ENCODE results near the gene JMJD8. TPM values are rescaled to one million over a fixed set of nuclear protein-coding genes. Genes with fewer than 3 reads are reported as not detected.

Gene JMJD8
- total and polyA plus RNA-seq, 5 experiments from 2014 or later: 31.7 to 62.8 (median 41.2) TPM

GRCh38 chr16:720990-721764 is 37.0 kb upstream of the JMJD8 start, which contains the start of gene ANTKMT:
Gene ANTKMT (plus strand): TSS chr16:721146. CDS start chr16:721275, 129 bp downstream.
- peak within 1 kb of the TSS; percentile 79 to 95 (median 87) for H3K4me3 Mint-ChIP-seq
- no peaks in the 10 kb centered on the region for H3K27me3 Mint-ChIP-seq
- peaks cover 25 to 51% (median 38%) of the 10 kb centered on the region in 4 donors for H3K4me1 Mint-ChIP-seq
- peak; percentile 71 for ATAC-seq
- no peaks in the 10 kb centered on the region for H3K36me3 Mint-ChIP-seq
- H3K9me3 Mint-ChIP-seq: no peaks in the 10 kb centered on the region
- H3K27ac Mint-ChIP-seq: peak within 1 kb of the TSS; percentile 69 to 96 (median 91)
- POLR2A ChIA-PET: interaction anchor here (0.8 to 21.0 kb wide), 14 partner anchors 9 to 321 kb away, joined by 3 to 411 read pairs (median 4); partner anchors contain the start of genes CCDC78, CHTF18, CIAO3 and HAGHL
- DNase-seq: peak; percentile 66 to 83 (median 78)

DNA sequence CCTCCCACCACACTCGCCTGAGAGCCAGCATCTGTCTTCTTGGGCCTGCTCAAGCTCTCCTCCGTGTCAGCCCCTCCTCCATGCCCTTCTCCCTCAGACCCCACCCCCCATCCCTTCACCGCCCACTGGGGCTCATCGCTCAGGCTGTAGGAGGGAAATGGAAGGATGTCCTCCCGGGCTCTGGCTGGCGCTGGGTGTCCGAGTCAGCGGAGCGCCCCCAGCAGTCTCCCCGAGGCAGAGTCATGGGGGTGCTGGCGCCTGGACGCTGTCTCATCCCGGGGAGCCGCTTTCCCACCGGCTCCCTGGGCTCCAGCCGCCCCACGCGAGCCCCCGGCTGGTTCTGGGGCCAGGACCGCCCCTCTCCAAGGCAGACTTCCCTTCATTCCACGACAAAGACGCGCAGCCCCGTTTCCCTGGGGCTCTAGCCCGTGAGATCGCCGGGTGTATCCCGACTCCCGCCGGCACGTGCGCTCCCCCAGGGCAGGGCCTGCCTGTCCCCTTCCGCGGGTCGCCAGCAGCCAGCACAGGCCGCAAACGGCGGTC is 36.4 kb upstream of the JMJD8 start:
- ATAC-seq (peak; percentile 19 to 27), DNase-seq (peak in 5 of 10 donors; percentile 33 to 47 (median 41))
- peak overlapping the region; percentile 79 to 95 (median 87) for H3K4me3 Mint-ChIP-seq
- no peaks in the 10 kb centered on the region for H3K9me3 Mint-ChIP-seq
- peaks cover 21 to 52% (median 41%) of the 10 kb centered on the region in 4 donors for H3K4me1 Mint-ChIP-seq
- POLR2A ChIA-PET: interaction anchor here (0.7 to 21.0 kb wide), 16 partner anchors 8 to 320 kb away, joined by 3 to 411 read pairs (median 4); partner anchors contain the start of genes CCDC78, CHTF18, CIAO3 and HAGHL
- peak overlapping the region; percentile 63 to 96 (median 88) for H3K27ac Mint-ChIP-seq
- H3K27me3 Mint-ChIP-seq: no peaks in the 10 kb centered on the region
- no peaks in the 10 kb centered on the region for H3K36me3 Mint-ChIP-seq

GRCh38 chr16:719815-720446 is 35.8 kb upstream of the JMJD8 start:
- Mint-ChIP-seq H3K27me3 (no peaks in the 10 kb centered on the region), H3K36me3 (no peaks in the 10 kb centered on the region), H3K4me1 (peaks cover 21 to 48% (median 41%) of the 10 kb centered on the region in 4 donors), H3K9me3 (no peaks in the 10 kb centered on the region), H3K27ac (peak overlapping the region; percentile 63 to 96 (median 88)), H3K4me3 (peak overlapping the region; percentile 79 to 95 (median 87))
- ATAC-seq (peak; percentile 4 to 5), DNase-seq (peak in 2 of 10 donors; percentile 53 to 55)
- POLR2A ChIA-PET: interaction anchor here (0.5 to 21.0 kb wide), 13 partner anchors 15 to 319 kb away, joined by 3 to 411 read pairs (median 3); partner anchors contain the start of genes CCDC78, CHTF18, CIAO3 and HAGHL

GRCh38 chr16:718922-719321 is 34.8 kb upstream of the JMJD8 start:
- Mint-ChIP-seq H3K4me1 (peaks cover 21 to 53% (median 44%) of the 10 kb centered on the region in 4 donors), H3K4me3 (peak overlapping the region; percentile 61 to 95 (median 84)), H3K36me3 (no peaks in the 10 kb centered on the region), H3K27ac (peak overlapping the region; percentile 32 to 90 (median 78)), H3K9me3 (no peaks in the 10 kb centered on the region), H3K27me3 (no peaks in the 10 kb centered on the region)
- POLR2A ChIA-PET: interaction anchor here (1.2 to 21.0 kb wide), 3 partner anchors 16 to 69 kb away, joined by 3 to 411 read pairs (median 21); partner anchors contain the start of genes CCDC78, CHTF18, CIAO3 and HAGHL
- DNase-seq (no peak), ATAC-seq (no peak)

DNA sequence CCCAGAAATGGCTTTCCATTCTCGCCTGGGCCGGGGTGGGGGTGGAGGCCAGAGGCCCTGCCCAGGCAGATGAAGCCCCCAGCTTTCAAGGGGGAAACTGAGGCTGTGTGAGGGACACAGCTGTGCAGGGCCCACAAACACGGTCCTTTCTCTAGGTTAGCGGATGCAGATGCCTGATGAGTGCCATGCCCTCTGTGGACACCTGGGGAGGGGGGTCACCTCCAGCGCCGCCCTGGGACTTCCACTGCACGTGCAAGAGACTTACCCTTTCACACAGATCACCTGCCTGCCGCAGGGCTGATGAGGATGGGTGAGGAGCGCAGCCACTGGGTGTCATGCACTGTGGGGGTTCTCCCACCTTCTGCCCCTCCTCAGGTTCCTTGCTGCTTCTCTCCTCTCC is 34.3 kb upstream of the JMJD8 start:
- POLR2A ChIA-PET: interaction anchor here (4.1 to 21.0 kb wide), 2 partner anchors 16 to 69 kb away, joined by 21 to 411 read pairs; partner anchors contain the start of genes CCDC78, CHTF18, CIAO3 and HAGHL
- no peak for ATAC-seq
- peak overlapping the region in 3 of 10 donors; percentile 80 to 95 (median 91) for H3K4me3 Mint-ChIP-seq
- peaks cover 19 to 50% (median 44%) of the 10 kb centered on the region in 4 donors for H3K4me1 Mint-ChIP-seq
- H3K27me3 Mint-ChIP-seq: no peaks in the 10 kb centered on the region
- H3K9me3 Mint-ChIP-seq: no peaks in the 10 kb centered on the region
- peak overlapping the region in 3 of 10 donors; percentile 40 to 83 (median 51) for H3K27ac Mint-ChIP-seq
- no peaks in the 10 kb centered on the region for H3K36me3 Mint-ChIP-seq
- DNase-seq: no peak

DNA sequence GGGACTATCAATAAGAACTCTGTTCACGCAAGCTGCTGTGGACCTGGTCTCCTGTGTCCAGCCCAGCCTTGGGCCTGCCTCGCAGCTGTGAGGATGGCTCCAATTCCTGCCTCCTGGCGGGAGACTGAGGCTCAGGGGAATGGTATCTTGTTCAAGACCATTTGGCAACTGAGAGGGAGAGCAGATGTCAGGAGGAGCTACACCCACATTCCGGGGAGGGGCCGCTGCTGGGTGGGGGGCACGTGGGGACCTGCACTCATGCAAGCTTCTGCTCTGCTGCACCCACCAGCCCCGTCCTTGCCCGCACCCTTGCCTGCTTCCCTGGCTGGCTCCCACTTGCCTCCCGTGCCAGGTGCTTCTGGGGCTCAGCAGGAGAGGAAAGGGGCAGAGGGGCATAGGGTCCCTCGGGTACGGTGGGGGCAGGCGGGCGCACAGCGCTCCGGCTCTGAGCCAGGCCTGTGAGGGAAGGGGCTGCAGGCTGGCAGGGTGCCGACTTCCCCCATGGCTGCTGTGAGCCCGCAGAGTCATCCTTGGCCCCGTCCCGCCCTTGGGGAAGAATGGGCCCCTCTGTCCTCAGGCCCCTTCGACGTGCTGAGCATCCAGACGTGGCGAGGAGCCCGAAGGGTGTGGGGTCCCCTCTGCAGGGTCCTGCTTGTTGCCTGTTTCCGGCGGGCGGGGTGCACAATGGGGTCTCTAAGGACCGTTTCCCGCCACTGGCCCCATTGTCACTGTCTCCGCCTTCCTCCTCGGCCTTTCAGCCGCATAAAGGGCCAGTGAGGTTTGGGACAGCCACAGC is 33.5 kb upstream of the JMJD8 start:
- Mint-ChIP-seq H3K9me3 (no peaks in the 10 kb centered on the region), H3K4me3 (peak overlapping the region in 1 of 10 donors; percentile 32), H3K36me3 (no peaks in the 10 kb centered on the region), H3K27me3 (peaks cover 0 to 2% (median 0%) of the 10 kb centered on the region in 5 donors), H3K27ac (peak overlapping the region in 1 of 10 donors; percentile 62), H3K4me1 (peaks cover 15 to 47% (median 40%) of the 10 kb centered on the region in 4 donors)
- POLR2A ChIA-PET: interaction anchor here (1.9 to 21.0 kb wide), 4 partner anchors 17 to 68 kb away, joined by 4 to 411 read pairs (median 11); partner anchors contain the start of genes CCDC78, CIAO3, HAGHL and JMJD8
- DNase-seq: no peak
- no peak for ATAC-seq

GRCh38 chr16:716768-717325 is 32.7 kb upstream of the JMJD8 start:
- Mint-ChIP-seq H3K9me3 (no peaks in the 10 kb centered on the region), H3K4me1 (peaks cover 13 to 41% (median 34%) of the 10 kb centered on the region in 4 donors), H3K27me3 (peaks cover 0 to 3% (median 0%) of the 10 kb centered on the region in 5 donors), H3K4me3 (peak overlapping the region in 6 of 10 donors; percentile 42 to 72 (median 56)), H3K36me3 (no peaks in the 10 kb centered on the region), H3K27ac (no peak overlapping the region)
- DNase-seq: no peak
- no peak for ATAC-seq
- POLR2A ChIA-PET: interaction anchor here (0.9 to 21.0 kb wide), 6 partner anchors 10 to 68 kb away, joined by 3 to 411 read pairs (median 6); partner anchors contain the start of genes CCDC78, CIAO3, HAGHL and JMJD8

DNA sequence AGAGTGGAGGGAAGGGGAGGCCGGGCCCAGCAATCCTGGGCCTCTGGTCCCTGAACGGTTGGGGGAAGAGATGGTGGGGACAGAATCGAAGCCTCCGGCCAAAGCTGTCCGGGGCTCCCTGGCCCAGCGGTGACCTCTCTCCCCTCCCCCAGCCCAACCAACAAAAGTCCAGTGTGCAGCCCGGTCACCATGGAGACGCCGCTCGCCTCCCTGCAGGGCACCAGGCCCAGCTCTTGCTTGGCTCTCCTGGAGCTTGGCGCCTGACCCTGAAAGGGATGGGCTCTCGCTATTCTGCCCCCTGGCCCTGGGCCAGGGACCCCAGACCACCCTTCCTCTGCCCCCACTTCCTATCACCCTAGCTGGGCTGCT is 32.0 kb upstream of the JMJD8 start:
- no peak for DNase-seq
- H3K4me3 Mint-ChIP-seq: peak overlapping the region; percentile 39 to 83 (median 68)
- H3K9me3 Mint-ChIP-seq: no peaks in the 10 kb centered on the region
- peaks cover 13 to 41% (median 33%) of the 10 kb centered on the region in 4 donors for H3K4me1 Mint-ChIP-seq
- POLR2A ChIA-PET: interaction anchor here (0.6 to 21.0 kb wide), 12 partner anchors 9 to 92 kb away, joined by 3 to 411 read pairs (median 4); partner anchors contain the start of genes CCDC78, CHTF18, CIAO3 and HAGHL
- H3K36me3 Mint-ChIP-seq: no peaks in the 10 kb centered on the region
- no peak for ATAC-seq
- peaks cover 0 to 3% (median 0%) of the 10 kb centered on the region in 5 donors for H3K27me3 Mint-ChIP-seq
- peak overlapping the region in 1 of 10 donors; percentile 20 for H3K27ac Mint-ChIP-seq

- peaks cover 13 to 41% (median 33%) of the 10 kb centered on the region in 4 donors for H3K4me1 Mint-ChIP-seq
Observed at GRCh38 chr16:715477-716199, 31.5 kb upstream of the JMJD8 start.

More at GRCh38 chr16:715477-716199, 31.5 kb upstream of the JMJD8 start:
- Mint-ChIP-seq H3K27me3 (peaks cover 0 to 7% (median 0%) of the 10 kb centered on the region in 5 donors), H3K36me3 (no peaks in the 10 kb centered on the region), H3K9me3 (no peaks in the 10 kb centered on the region), H3K4me3 (peak overlapping the region; percentile 50 to 83 (median 66)), H3K27ac (peak overlapping the region in 2 of 10 donors; percentile 20 to 52)
- DNase-seq: no peak
- POLR2A ChIA-PET: interaction anchor here (0.6 to 21.0 kb wide), 13 partner anchors 8 to 93 kb away, joined by 3 to 411 read pairs (median 4); partner anchors contain the start of genes CCDC78, CHTF18, CIAO3 and HAGHL
- ATAC-seq: peak; percentile 9 to 33

Data from naive thymus-derived CD8-positive, alpha-beta T cell (primary cell).